HTR-8/SVneo (cell line): ENCODE results near the gene FBN2.
"Not testable (repeated sequence)": the region's sequence is repeated elsewhere in the genome, so short reads cannot be mapped to it uniquely, and the experiment has no call there.

Experiments used
- DNase-seq: peaks from one replicate; pipeline ENCODE4 v3.0.0; 2011; ENCODE audit warnings: low spot score, mixed read lengths; ENCODE audit not compliant: insufficient read length
- FAIRE-seq: peaks from 2 replicates; lab custom pipeline; 2011; peaks lifted over from hg19 to GRCh38; lab: Jason Lieb, UNC

The FBN2 gene

GRCh38 chr5:128536254-128537220, 1.5 kb downstream of the FBN2 start:
- no peak for DNase-seq
- FAIRE-seq: peak; percentile 79

- FAIRE-seq (no peak), DNase-seq (no peak)
Measured at GRCh38 chr5:128535251-128535650, 2.8 kb downstream of the FBN2 start.

GRCh38 chr5:128534726-128535125, 3.3 kb downstream of the FBN2 start:
- FAIRE-seq: no peak
- no peak for DNase-seq

GRCh38 chr5:128532776-128533175, 5.3 kb downstream of the FBN2 start:
- FAIRE-seq (no peak), DNase-seq (no peak)

- DNase-seq (no peak), FAIRE-seq (no peak)
Measured at GRCh38 chr5:128532127-128532526, 5.9 kb downstream of the FBN2 start.

GRCh38 chr5:128528637-128529255, 9.3 kb downstream of the FBN2 start:
- no peak for FAIRE-seq
- DNase-seq: no peak

- DNase-seq (no peak), FAIRE-seq (no peak)
Measured at GRCh38 chr5:128528126-128528525, 9.9 kb downstream of the FBN2 start.

GRCh38 chr5:128527077-128527476, 11.0 kb downstream of the FBN2 start:
- no peak for FAIRE-seq
- DNase-seq: no peak

GRCh38 chr5:128522336-128522735, 15.7 kb downstream of the FBN2 start:
- FAIRE-seq (no peak), DNase-seq (no peak)

GRCh38 chr5:128519827-128520226, 18.2 kb downstream of the FBN2 start:
- no peak for DNase-seq
- no peak for FAIRE-seq

GRCh38 chr5:128516978-128517377, 21.1 kb downstream of the FBN2 start:
- DNase-seq: no peak
- no peak for FAIRE-seq

- no peak for FAIRE-seq
Measured at GRCh38 chr5:128513806-128514205, 24.2 kb downstream of the FBN2 start.

GRCh38 chr5:128512894-128513293, 25.2 kb downstream of the FBN2 start:
- DNase-seq (no peak), FAIRE-seq (no peak)

More at GRCh38 chr5:128513806-128514205, 24.2 kb downstream of the FBN2 start:
- no peak for DNase-seq

GRCh38 chr5:128506643-128507042, 31.4 kb downstream of the FBN2 start:
- no peak for DNase-seq
- no peak for FAIRE-seq

- not testable (repeated sequence) for DNase-seq, FAIRE-seq
Measured at GRCh38 chr5:128503727-128504126, 34.3 kb downstream of the FBN2 start.

- DNase-seq: peak; percentile 10
- FAIRE-seq: no peak
Measured at GRCh38 chr5:128498844-128499455, 39.1 kb downstream of the FBN2 start.

GRCh38 chr5:128494516-128494915, 43.5 kb downstream of the FBN2 start:
- FAIRE-seq: no peak
- no peak for DNase-seq

- DNase-seq: no peak
- FAIRE-seq: no peak
Measured at GRCh38 chr5:128493657-128494329, 44.3 kb downstream of the FBN2 start.

- no peak for DNase-seq
- no peak for FAIRE-seq
Measured at GRCh38 chr5:128491291-128491690, 46.8 kb downstream of the FBN2 start.

- DNase-seq (no peak), FAIRE-seq (no peak)
Measured at GRCh38 chr5:128490761-128491160, 47.3 kb downstream of the FBN2 start.
